ENCODE measurements around the gene DIAPH1.
"Not testable (repeated sequence)": the region's sequence is repeated elsewhere in the genome, so short reads cannot be mapped to it uniquely, and the experiment has no call there.

Gene DIAPH1

GRCh38 chr5:141613344-141613743, 5.5 kb downstream of the DIAPH1 start:
- no peak for DNase-seq (ENCODE audit: low read depth in 1 of 2, low spot score in 1 of 2)

GRCh38 chr5:141611289-141611688, 7.5 kb downstream of the DIAPH1 start:
- DNase-seq (ENCODE audit: low read depth in 1 of 2, low spot score in 1 of 2): no peak

DNA sequence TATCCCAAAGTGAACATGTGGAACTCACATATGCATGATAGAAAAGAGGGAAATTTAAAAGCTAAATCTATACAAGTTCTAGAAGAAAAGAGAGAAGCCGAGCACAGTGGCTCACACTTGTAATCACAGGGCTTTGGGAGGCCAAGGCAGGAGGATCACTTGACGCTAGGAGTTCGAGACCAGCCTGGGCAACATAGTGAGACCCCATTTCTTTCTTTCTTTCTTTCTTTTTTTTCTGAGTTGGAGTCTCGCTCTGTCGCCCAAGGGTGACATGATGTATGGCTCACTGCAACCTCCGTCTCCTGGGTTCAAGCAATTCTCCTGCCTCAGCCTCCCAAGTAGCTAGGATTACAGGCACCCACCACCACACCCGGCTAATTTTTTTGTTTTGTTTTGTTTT, 8.9 kb downstream of the DIAPH1 start:
- DNase-seq (ENCODE audit: low read depth in 1 of 2, low spot score in 1 of 2): not testable (repeated sequence)

DNA sequence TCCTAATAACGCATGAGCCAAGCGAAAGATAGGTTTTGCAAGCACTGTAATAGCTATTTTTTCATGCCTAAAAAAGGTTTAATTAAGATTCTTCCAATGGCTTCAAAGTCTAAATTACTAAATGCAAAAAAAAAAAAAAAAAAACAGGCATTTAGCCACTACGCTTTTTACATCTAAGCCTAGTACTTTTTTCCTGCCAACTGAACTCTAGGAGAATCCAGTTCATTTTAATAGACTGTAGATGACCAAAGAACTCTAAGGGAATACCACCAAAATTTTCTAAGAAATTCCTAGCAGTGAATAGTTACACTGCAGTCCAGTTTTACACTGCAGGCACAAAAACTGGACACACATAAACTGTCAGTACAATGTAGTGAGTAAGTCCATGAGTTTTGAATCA, 9.8 kb downstream of the DIAPH1 start:
- DNase-seq (ENCODE audit: low read depth in 1 of 2, low spot score in 1 of 2): no peak

DNA sequence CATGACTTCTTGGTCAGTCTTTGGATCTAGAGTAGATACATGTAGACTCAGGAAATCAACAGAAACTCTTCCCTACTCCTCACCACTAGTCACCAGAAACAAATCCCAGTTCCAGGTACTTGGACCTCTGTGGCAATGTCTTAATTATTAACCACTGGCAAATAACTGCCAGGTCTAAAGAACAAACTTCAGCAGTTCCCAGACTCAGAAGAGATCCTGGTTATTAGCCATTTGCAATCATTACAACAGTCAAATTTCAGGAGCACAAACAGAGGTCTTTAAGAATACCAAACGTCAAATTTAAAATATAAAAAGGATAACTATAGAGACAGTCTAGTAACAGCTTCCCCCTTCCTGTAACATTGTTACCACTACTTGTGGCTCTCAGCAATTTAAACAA, 10.2 kb downstream of the DIAPH1 start:
- DNase-seq (ENCODE audit: low read depth in 1 of 2, low spot score in 1 of 2): no peak

DNA sequence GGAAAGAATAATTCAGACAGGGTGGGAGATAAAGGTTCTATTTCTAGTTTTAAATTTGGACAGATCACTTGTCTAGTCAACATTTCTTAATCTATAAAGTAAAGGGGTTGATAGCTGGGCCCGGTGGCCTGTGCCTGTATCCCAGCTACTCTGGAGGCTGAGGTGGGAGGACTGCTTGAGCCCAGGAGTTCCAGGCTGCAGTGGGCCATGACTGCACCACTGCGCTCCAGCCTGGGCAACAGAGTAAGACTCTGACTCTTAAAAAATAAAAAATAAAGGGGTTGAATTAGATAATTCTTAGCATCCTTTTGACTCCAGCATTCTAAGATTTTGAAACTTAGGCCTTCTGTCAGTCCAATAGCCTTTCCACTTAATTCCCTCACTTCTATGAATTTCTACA, 10.8 kb downstream of the DIAPH1 start:
- DNase-seq (ENCODE audit: low read depth in 1 of 2, low spot score in 1 of 2): no peak

- peak in 1 of 2 donors; percentile 75 for DNase-seq (ENCODE audit: low read depth in 1 of 2, low spot score in 1 of 2)
Observed at GRCh38 chr5:141605523-141606277, 13.1 kb downstream of the DIAPH1 start.

DNA sequence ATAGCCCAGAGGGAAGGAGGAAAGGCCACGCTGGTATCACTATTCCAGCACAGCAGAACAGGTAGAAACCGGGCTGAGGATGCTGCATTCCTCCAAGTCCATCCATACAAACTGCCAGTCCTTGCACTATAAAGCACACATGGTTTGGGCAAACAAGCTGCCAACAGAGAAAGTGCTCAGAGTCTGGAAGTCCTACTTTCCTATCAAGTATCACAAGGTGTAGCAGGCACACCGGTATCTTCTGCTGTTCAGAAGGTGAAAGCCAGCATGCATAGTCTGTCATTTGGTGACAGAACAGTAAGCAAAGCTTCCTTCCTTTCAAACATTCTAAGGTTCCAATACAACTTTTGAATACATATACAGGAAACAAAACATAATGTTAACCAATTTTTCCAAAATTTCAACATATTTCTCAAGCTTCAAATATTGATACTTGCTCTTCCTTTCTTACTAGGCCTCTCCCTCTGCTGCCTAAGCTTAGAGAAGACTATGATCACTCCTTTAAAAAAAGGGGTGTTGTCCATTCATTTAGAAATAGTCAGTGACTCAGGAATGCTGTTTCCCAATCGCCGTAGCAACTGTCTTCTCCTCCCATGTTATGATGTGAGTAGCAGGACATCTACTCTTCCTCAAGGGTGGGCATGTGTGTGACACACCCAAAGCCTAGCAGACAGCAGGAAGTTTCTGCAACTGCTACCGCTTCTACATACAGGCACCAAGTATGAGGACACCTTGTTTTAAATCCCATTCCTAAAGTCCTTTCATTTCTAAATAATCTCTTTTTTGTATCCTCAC, 14.7 kb downstream of the DIAPH1 start:
- DNase-seq (ENCODE audit: low read depth in 1 of 2, low spot score in 1 of 2): no peak

DNA sequence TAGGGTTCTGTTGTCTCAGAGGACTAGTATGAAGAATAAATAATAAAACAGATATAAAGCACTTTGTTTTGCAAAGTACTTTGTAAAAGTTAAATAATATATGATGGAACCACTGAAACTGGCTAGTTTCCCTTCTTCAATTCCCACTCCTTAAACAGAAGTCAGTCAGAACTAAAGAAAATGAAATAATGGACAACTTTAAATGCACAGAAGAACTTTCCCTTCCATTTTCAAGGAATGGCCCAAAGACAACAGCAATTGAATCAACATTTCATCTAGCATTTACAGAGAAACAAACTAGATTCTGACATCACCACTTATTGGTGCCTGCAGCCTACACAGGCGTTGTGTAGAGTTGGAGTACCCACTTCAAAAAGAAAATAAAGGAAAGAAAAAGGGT, 16.2 kb downstream of the DIAPH1 start:
- DNase-seq (ENCODE audit: low read depth in 1 of 2, low spot score in 1 of 2): no peak

DNA sequence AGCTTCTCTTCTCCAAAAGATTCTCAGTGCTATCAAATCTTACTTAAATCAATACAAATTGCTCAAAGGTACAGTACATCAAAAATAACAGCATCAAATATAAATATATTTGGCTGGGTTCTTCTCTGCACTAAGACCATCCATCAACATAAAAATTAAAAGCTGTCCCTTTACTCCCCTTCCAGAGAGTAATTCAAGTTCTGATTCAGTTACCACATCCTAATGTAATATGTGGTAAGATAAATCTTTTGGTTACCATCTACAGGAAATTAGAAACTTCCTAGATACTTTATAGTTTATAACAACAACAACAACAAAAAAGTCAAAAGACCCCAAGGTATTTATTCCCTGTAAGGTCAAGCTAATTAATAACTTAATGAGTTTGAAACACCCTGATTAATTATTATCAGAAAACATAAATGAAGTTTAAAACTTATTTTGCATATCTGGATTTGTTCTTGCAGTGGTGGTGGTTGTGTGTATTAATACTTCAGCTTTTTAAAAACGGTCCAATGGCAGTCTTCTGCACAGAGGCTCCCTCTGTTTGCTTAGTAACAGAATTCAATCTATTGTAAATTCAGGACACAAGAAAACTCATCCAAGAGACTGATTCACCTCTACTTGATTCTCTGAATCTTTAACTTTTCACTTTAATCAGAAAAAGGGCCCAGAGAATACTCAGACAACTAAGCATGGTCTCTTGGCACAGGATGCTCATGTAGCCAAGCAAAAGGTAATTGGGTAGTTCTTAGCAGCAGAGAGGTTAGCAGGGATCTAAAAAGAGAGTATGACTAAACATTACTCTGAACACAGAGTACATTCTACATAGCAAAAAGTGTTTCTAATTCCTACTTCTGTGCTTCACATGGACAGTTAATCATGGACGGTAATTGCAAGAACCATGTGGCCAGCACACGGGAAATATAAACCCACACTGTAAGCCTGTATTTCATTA, 20.1 kb downstream of the DIAPH1 start:
- DNase-seq (ENCODE audit: low read depth in 1 of 2, low spot score in 1 of 2): no peak

DNA sequence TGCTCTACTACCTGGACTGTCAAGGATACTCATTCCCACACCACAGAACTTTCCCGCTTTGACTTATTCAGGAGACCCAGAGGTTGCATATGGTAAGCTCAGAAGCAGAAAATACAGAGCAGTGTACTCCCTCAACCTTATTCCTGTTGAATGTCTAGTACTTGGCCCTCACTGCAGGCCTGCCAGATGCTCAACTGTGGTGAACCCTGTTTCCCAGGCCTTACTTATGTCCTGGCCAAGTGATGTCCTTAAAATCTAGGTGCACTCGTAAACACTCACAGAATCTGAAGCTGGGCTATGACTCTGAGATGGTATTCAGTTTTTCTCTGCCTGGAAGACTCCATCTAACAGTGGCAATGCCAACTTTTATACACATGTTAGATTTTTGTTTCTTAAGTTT, 21.0 kb downstream of the DIAPH1 start:
- DNase-seq (ENCODE audit: low read depth in 1 of 2, low spot score in 1 of 2): no peak

GRCh38 chr5:141597394-141597793, 21.4 kb downstream of the DIAPH1 start:
- no peak for DNase-seq (ENCODE audit: low read depth in 1 of 2, low spot score in 1 of 2)

DNA sequence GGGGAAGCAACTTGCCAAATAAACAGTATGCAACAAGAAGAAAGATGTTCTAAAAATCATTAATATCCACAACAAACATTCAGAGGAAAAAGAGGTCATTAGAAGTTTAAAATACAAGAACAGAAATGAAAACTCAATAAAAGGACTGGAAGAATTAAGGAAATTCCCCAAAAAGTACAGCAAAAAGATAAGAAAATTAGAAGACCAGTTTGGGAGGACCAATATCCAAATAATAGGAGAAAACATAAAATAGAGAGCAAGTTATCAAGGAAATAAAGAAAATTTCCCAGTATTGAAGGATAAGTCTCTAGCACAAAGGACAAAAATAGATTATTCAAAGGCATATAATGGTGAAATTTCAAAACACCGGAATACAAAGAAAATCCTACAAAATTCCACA, 21.9 kb downstream of the DIAPH1 start:
- no peak for DNase-seq (ENCODE audit: low read depth in 1 of 2, low spot score in 1 of 2)

DNA sequence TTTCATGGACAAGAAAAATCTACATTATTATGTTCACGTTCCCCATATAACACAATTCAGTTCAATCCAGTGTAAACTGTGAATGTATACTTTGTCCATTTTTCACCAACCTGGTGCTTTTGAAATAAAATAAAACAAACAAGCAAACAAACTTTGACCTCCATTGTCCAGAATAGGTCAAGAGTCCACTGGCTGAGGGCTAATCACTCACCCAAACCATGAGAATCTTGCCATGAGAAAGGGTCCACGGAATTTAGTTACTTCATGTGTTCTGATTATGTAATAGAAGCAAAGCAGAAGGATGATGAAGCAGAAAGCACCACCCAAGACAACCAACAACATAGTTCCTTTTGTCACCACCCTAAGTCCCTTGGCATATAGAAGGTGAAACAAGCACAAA, 28.7 kb downstream of the DIAPH1 start:
- DNase-seq (ENCODE audit: low read depth in 1 of 2, low spot score in 1 of 2): no peak

DNA sequence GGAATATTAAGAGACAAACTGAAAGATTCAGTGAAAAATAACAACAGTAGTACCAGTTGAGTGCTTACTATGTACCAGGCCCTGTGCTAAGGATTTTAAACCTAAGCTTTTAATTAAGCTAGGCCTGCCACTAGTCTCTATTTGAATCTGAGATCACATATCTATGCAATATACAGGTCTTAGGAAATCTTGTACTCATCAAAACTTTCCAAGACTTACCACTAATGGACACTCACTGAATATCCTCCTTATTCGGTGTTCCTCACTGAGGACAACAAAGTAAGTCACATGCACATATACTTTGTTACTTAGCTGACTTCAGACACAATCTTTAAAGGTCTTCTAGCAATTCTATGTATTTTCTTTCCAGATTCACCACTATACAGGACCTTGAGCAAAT, 32.6 kb downstream of the DIAPH1 start:
- DNase-seq (ENCODE audit: low read depth in 1 of 2, low spot score in 1 of 2): no peak

GRCh38 chr5:141585594-141585993, 33.2 kb downstream of the DIAPH1 start:
- no peak for DNase-seq (ENCODE audit: low read depth in 1 of 2, low spot score in 1 of 2)

DNA sequence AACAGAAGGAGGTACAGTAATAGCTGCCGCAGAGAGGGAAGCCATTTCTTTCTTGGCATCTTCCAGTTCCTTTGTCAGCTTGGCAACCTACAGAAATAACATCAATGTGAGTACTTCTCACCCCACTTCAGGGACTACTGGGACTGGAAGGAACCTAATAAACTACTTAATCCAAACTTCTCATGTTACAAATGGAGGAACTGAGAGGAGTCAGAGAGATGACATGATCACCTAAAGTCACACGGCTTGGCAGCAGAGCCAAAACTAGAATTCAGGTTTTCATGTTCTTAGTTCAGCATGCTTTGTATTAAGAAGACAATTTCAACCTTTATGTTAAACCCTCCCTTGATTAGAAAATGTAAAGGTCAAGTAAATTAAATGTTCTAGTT, 44.7 kb downstream of the DIAPH1 start:
- no peak for DNase-seq (ENCODE audit: low read depth in 1 of 2, low spot score in 1 of 2)

GRCh38 chr5:141573489-141574121, 45.2 kb downstream of the DIAPH1 start:
- DNase-seq (ENCODE audit: low read depth in 1 of 2, low spot score in 1 of 2): no peak

DNA sequence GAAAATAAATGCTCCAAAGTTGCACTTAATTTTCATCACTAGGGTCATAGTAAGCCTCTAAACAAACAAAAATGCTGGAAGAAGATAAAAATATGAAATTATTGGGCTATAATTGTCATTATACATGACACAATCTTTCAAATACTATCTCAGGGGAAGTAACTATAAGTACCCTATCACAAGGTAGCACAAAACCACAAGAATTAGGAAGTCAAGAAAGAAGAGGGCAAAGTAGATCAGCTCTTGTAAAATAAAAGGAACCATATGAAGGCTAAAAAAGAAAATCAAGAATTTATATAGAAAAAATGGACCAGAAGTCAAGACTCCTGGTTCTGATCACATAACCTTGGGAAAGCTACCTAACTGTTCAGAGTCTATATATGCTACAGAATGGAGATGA, 48.1 kb downstream of the DIAPH1 start:
- no peak for DNase-seq (ENCODE audit: low read depth in 1 of 2, low spot score in 1 of 2)

DNA sequence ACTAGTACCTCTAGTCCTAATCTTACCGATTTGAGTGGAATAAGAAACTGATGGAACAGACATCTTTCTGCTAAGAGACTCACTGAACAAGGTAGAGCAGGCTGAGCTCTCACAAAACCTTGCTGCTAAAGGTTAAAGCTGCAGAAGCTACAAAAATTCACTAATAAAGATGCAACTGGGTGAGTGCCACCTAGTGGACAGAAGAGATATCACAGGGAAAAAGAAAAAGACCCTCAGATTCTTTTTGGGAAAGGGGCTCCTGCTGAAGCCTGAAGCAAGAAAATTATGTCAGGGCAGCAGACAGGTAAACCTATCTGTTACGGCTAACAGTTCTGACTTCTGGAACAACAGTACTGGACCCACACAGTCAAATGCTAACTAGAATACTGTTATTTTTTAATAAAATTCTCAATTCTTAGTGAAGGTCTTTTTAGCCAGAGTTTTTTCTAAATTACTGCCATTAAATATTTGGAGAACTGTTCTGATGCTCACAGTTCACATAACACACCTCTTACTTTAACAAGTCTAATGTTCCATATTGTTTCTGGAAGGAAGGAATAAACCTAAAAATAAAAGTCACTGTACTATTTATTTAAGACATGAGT, 51.2 kb downstream of the DIAPH1 start:
- no peak for DNase-seq (ENCODE audit: low read depth in 1 of 2, low spot score in 1 of 2)
